DMS153 treated with DMSO at 0.1 percent for 48 hours (cell line): Measurements from ENCODE around the gene FGD6.
"Not testable (repeated sequence)": the region's sequence is repeated elsewhere in the genome, so short reads cannot be mapped to it uniquely, and the experiment has no call there.

ENCODE experiments used
- DNase-seq: peaks from one replicate; lab custom pipeline; 2025; ENCODE audit not compliant: unreplicated experiment; lab: John Stamatoyannopoulos, UW

FGD6 gene

GRCh38 chr12:95095866-95096265 lies 121.4 kb downstream of the FGD6 start:
- DNase-seq = not testable (repeated sequence)

DNA sequence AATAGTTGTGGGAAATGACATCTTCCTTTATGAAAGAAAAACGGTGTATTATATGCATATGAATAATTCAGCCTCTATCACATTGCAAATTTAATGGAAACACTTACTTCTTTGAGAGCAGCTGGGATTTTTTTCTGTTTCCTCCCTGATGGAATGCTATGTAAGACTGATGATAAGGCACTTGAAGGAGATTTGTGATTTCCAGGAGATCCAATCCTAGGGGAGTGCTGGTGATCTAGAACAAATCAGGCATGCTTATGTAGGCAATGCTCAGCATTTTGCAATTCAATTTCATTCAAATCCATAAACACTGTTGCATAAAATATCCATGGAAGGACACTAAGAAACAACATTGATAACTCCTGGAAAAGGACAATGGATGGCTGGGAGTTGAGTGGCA lies 127.8 kb downstream of the FGD6 start:
- no peak for DNase-seq

DNA sequence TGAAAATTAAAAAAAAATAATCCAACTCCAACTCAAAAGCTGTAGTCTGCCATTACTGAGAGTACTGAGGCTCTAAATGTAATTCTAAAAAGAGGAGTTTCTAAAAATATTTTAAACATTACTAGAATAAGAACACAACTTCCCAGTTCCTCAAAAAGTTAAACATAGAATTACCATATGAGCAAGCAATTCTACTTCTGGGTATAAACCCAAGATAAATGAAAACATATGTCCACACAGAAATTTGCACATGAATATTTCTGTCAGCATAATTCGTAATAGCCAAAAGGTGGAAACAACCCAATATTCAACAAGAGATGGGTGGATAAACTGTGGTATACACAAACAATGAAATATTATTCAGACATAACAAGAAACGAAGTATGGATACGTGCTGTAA lies 128.9 kb downstream of the FGD6 start:
- DNase-seq = no peak

GRCh38 chr12:95085612-95086011 lies 131.7 kb downstream of the FGD6 start:
- DNase-seq = no peak

DNA sequence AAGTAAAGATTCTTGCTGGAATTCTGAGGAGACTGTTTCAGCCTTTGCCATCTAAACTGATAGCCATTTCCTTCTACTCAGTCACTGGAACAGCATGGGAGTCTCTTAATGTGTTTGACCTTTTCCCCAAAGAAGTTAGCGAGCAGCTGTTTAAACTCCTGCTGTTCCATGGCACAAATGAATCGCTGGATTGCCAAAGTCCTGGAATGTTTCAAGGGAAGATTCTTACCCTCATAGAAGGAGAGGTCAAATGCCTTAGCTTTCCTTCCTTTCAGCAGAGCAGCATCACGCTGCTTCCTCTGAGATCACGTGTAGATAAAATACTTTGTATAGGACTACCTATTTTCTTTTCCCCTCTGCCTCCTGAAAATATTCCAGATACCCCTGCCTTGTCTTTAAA lies 133.3 kb downstream of the FGD6 start:
- no peak for DNase-seq

DNA sequence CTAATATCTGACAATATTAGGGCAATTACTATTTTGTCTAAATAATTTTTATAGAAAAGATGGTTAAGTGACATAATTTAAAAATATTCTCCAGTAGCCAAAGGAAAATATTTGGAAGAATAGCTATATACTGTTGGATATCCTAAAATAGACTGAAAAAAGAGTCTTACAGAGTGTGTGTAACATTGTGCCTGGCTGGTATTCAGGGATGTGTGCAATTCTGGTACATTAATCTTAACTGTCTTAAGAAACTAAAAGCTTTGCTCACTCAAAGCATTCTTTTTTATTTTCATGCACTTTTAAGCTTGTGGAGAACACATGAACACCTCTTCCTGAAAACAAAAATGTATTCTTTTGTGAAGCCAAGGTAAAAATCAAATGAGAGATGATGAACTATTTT lies 133.8 kb downstream of the FGD6 start:
- no peak for DNase-seq

- DNase-seq = no peak
These were observed 139.9 kb downstream of the FGD6 start for GRCh38 chr12:95077341-95077740.

DNA sequence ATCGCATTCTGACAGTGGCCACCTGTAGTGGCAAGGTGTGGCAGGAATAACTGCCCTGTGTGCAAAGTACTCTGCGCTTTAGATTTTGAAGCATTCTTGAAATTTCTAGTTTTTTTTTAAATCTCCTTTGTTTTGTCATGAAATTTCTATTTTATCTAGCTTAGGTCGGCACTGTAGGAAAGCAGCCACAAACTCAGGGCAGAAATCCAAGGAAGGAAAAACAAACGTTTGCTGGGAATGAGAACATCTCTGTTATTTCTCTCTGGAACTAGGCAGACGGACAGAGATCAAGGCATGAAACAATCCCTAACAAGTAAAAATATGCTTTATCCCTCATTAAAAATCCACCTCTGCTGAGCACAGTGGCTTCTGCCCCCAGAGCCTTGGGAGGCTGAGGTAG lies 142.5 kb downstream of the FGD6 start:
- DNase-seq = no peak

GRCh38 chr12:95073698-95074520 lies 143.4 kb downstream of the FGD6 start:
- no peak for DNase-seq

DNA sequence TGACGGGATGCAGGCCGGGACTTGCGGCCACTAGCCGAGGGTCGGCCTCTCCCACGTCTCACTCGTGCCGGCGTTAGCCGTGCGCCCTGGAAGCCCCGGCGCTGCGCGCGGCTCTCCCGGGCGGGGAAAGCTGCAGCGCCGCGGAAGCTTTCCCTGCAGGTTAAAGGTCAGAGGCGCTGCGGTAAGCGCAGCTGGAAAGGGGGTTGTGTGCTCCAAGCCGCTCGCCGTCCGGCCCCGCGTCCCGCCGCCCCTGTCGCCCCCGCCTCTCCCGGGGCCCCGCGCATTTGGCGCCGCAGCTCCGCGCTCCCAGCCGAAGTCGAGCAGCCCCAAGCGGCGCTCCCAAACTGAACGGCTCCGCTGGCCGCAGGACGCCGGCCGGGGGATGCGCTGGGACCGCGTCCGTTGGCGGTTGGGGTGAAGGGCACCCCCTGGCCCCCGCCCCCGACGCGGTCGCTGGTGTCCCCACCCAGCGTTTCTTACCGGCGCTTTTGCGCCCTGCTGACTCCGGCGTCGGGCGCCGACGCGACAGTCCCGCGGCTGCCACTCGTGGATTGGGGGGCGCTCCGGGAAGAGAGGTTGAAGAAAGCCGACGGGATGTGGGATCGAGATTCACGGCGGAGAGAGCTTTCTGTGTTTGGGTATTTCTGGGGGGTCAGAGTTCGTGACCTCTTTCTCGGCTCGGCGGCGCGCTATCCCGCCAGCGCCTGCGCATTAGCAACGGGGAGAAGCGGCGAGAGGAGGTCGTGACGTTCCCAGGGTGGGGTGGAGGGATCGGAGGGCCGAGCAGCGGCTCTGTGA lies 144.2 kb downstream of the FGD6 start, which contains the start of gene NR2C1:
TSS of gene NR2C1 (minus strand) at position 719 of the 798 bp plus-strand sequence. CDS start 6,234 bp downstream, outside the sequence.
- peak; percentile 89 for DNase-seq

GRCh38 chr12:95070378-95070777 lies 146.9 kb downstream of the FGD6 start:
- DNase-seq = no peak

GRCh38 chr12:95066091-95066855 lies 151.0 kb downstream of the FGD6 start:
- DNase-seq = no peak

DNA sequence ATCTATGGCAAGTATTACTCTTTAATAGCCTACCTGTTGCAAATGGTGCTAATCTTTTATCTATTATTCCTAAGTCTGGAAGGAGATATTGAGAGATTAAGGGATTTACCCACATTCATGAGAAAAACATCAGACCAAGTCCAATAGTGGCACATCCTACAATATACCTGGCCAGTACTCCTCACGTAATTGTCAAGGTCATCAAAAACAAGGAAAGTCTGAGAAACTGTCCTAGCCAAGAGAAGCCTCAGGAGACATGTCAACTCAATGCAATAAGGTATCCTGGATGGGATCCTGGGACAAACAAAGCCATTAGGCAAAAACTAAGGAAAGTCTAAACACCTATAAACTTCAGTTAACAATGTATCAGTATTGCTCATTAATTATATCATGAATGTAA lies 156.3 kb downstream of the FGD6 start:
- no peak for DNase-seq

DNA sequence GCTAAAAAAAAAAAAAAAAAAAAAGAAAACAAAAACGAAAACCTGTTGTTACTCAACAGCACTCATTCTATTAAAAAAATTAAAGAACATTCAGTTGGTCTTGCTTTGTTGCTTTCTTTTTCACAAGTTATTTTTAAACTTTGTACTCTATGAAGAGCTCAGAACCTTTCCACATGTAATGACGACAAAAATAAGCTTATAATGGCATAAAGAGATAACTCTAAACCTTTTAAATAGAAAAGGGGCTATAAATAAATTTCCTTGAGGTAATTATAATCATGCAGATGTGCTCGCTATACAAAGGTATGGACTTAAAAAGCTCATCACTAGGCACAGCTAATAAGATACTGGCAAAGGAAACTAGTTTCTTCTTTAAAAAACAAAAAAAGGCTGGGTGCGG lies 157.3 kb downstream of the FGD6 start:
- no peak for DNase-seq

DNA sequence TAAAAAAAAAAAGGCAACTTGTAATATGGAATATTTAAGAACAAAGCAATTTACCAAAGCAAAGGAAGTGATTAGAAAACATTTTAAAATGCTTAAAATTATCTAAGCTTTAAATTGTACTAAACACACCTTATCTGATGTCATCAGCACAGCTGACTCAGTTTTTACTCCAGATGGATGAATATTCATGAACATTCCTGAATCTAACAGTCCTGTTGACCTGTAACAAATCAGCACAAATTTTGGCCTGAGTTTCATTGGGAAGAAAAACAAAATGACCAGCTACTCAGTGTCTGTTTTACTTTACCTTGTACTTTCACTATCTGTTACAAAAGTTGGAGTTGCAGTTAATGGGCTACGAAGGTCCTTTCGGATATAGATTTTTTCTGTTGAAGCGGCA lies 159.8 kb downstream of the FGD6 start:
- no peak for DNase-seq

- DNase-seq = no peak
These were observed 162.2 kb downstream of the FGD6 start for GRCh38 chr12:95055057-95055456.

GRCh38 chr12:95054206-95054605 lies 163.1 kb downstream of the FGD6 start:
- DNase-seq = no peak

- DNase-seq = no peak
These were observed 166.0 kb downstream of the FGD6 start for GRCh38 chr12:95051241-95051640.

GRCh38 chr12:95037906-95038305 lies 179.4 kb downstream of the FGD6 start:
- no peak for DNase-seq

GRCh38 chr12:95034750-95035149 lies 182.5 kb downstream of the FGD6 start:
- no peak for DNase-seq
